Measurements from ENCODE around the gene SLC49A4. TPM values are rescaled to one million over a fixed set of nuclear protein-coding genes. Genes with fewer than 3 reads are reported as not detected.

The SLC49A4 gene
- total RNA-seq, 1 experiment from 2014 or later: 29.6 TPM

GRCh38 chr3:122799322-122799721 lies 4.5 kb downstream of the SLC49A4 start:
- no peak for DNase-seq

DNA sequence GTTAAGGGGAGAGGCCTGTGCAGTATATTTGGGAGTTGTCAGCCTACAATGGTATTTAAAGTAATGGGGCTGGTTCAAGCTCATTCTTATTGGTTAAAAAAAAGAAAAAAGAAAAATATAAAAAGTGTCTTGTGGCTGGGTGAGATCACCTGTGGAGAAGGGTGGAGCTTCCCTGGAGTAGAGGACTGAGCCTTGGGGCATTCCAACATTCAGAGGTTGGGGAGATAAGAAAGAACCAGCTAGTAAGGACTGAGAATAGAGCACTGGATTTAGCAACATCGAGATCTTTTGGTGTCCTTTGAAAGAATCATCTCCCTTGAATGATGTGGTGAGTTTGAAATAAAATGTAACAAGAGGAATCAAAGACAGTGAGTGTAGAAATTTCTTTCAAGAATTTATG lies 5.2 kb downstream of the SLC49A4 start:
- TF ChIP-seq CTCF (conservative IDR thresholded peaks at IDR 0.05; ENCODE audit: low read depth, low read length): no peak
- no peak for TF ChIP-seq EZH2 (IDR thresholded peaks at IDR 0.05; ENCODE audit: low read length, unreplicated experiment)
- no peak for TF ChIP-seq EZH2phosphoT487 (IDR thresholded peaks at IDR 0.05; ENCODE audit: borderline replicate concordance, low read length)
- peaks cover 20% of the 10 kb centered on the region for H3K4me1 ChIP-seq (ENCODE audit: insufficient read depth, low read length)
- H3K9me3 ChIP-seq (ENCODE audit: low read length): no peaks in the 10 kb centered on the region
- ATAC-seq (no peak), DNase-seq (no peak)
- no peaks in the 10 kb centered on the region for H3K36me3 ChIP-seq (ENCODE audit: low read depth, low read length)
- H3K9me2 ChIP-seq (replicated peaks; ENCODE audit: low read length): no peaks in the 10 kb centered on the region
- no peaks in the 10 kb centered on the region for H3F3A ChIP-seq (ENCODE audit: low read length, unreplicated experiment)
- H3K79me2 ChIP-seq (ENCODE audit: low read length): peaks cover 18% of the 10 kb centered on the region
- ChIA-PET POLR2A (ENCODE audit: unreplicated experiment) (no interaction called here), CTCF (no interaction called here)
- H3K27me3 ChIP-seq (ENCODE audit: low read length): no peaks in the 10 kb centered on the region
- no peak overlapping the region for H3K9ac ChIP-seq (ENCODE audit: low read length)
- H2AFZ ChIP-seq (ENCODE audit: low read length): no peak overlapping the region
- H3K4me3 ChIP-seq (ENCODE audit: low read length): no peak overlapping the region
- intact Hi-C loops (cut with micrococcal nuclease): no loop called here
- no peak overlapping the region for H3K27ac ChIP-seq (ENCODE audit: low read length)
- BruUV-seq (replicated peaks): no TSS peak
- H4K20me1 ChIP-seq (ENCODE audit: low read length): no peaks in the 10 kb centered on the region; the same call in 1 of the 2 replicates
- H3K4me2 ChIP-seq (ENCODE audit: low read length): no peak overlapping the region

More at GRCh38 chr3:122799322-122799721, 4.5 kb downstream of the SLC49A4 start:
- H3K4me3 ChIP-seq (ENCODE audit: low read length): no peak overlapping the region
- H3K36me3 ChIP-seq (ENCODE audit: low read depth, low read length): no peaks in the 10 kb centered on the region
- no peak overlapping the region for H3K4me2 ChIP-seq (ENCODE audit: low read length)
- intact Hi-C loops (cut with micrococcal nuclease): no loop called here
- no peak overlapping the region for H3K9ac ChIP-seq (ENCODE audit: low read length)
- H3F3A ChIP-seq (ENCODE audit: low read length, unreplicated experiment): no peaks in the 10 kb centered on the region
- TF ChIP-seq CTCF (conservative IDR thresholded peaks at IDR 0.05; ENCODE audit: low read depth, low read length) (no peak), EZH2phosphoT487 (IDR thresholded peaks at IDR 0.05; ENCODE audit: borderline replicate concordance, low read length) (no peak), EZH2 (IDR thresholded peaks at IDR 0.05; ENCODE audit: low read length, unreplicated experiment) (no peak)
- H3K9me2 ChIP-seq (replicated peaks; ENCODE audit: low read length): no peaks in the 10 kb centered on the region
- POLR2A ChIA-PET (ENCODE audit: unreplicated experiment): no interaction called here
- H3K79me2 ChIP-seq (ENCODE audit: low read length): peaks cover 18% of the 10 kb centered on the region
- no peak for ATAC-seq
- peaks cover 22% of the 10 kb centered on the region for H3K4me1 ChIP-seq (ENCODE audit: insufficient read depth, low read length)
- CTCF ChIA-PET: no interaction called here
- H4K20me1 ChIP-seq (ENCODE audit: low read length): no peaks in the 10 kb centered on the region; the same call in 1 of the 2 replicates
- H2AFZ ChIP-seq (ENCODE audit: low read length): no peak overlapping the region
- BruUV-seq (replicated peaks): no TSS peak
- no peak overlapping the region for H3K27ac ChIP-seq (ENCODE audit: low read length)
- H3K9me3 ChIP-seq (ENCODE audit: low read length): no peaks in the 10 kb centered on the region
- no peaks in the 10 kb centered on the region for H3K27me3 ChIP-seq (ENCODE audit: low read length)

- H3K27me3 ChIP-seq (ENCODE audit: low read length): no peaks in the 10 kb centered on the region
- no peak overlapping the region for H3K4me2 ChIP-seq (ENCODE audit: low read length)
- H2AFZ ChIP-seq (ENCODE audit: low read length): no peak overlapping the region
- TF ChIP-seq EZH2phosphoT487 (IDR thresholded peaks at IDR 0.05; ENCODE audit: borderline replicate concordance, low read length) (no peak), EZH2 (IDR thresholded peaks at IDR 0.05; ENCODE audit: low read length, unreplicated experiment) (no peak), CTCF (conservative IDR thresholded peaks at IDR 0.05; ENCODE audit: low read depth, low read length) (no peak)
- H4K20me1 ChIP-seq (ENCODE audit: low read length): no peaks in the 10 kb centered on the region; the same call in 1 of the 2 replicates
- no peaks in the 10 kb centered on the region for H3F3A ChIP-seq (ENCODE audit: low read length, unreplicated experiment)
- ATAC-seq (no peak), DNase-seq (no peak)
- intact Hi-C loops (cut with micrococcal nuclease): no loop called here
- no peaks in the 10 kb centered on the region for H3K9me3 ChIP-seq (ENCODE audit: low read length)
- ChIA-PET POLR2A (ENCODE audit: unreplicated experiment) (no interaction called here), CTCF (no interaction called here)
- no peak overlapping the region for H3K9ac ChIP-seq (ENCODE audit: low read length)
- H3K9me2 ChIP-seq (replicated peaks; ENCODE audit: low read length): no peaks in the 10 kb centered on the region
- no TSS peak for BruUV-seq (replicated peaks)
- H3K27ac ChIP-seq (ENCODE audit: low read length): no peak overlapping the region
- no peaks in the 10 kb centered on the region for H3K36me3 ChIP-seq (ENCODE audit: low read depth, low read length)
- H3K4me3 ChIP-seq (ENCODE audit: low read length): no peak overlapping the region
- H3K4me1 ChIP-seq (ENCODE audit: insufficient read depth, low read length): peaks cover 16% of the 10 kb centered on the region
- H3K79me2 ChIP-seq (ENCODE audit: low read length): peaks cover 12% of the 10 kb centered on the region
Observed at GRCh38 chr3:122800706-122801237, 5.9 kb downstream of the SLC49A4 start.
